Measurements from ENCODE around the gene TRIM14.
"Not testable (repeated sequence)": the region's sequence is repeated elsewhere in the genome, so short reads cannot be mapped to it uniquely, and the experiment has no call there.

Gene TRIM14

GRCh38 chr9:98104445-98104881, 14.6 kb downstream of the TRIM14 start:
- DNase-seq: peak; percentile 21

GRCh38 chr9:98101868-98102273, 17.2 kb downstream of the TRIM14 start:
- peak; percentile 50 for DNase-seq

GRCh38 chr9:98101416-98101815, 17.6 kb downstream of the TRIM14 start:
- no peak for DNase-seq

- DNase-seq: no peak
These were observed 18.6 kb downstream of the TRIM14 start for GRCh38 chr9:98100456-98100855.

GRCh38 chr9:98099898-98100297, 19.1 kb downstream of the TRIM14 start:
- DNase-seq: no peak

GRCh38 chr9:98099346-98099745, 19.7 kb downstream of the TRIM14 start:
- DNase-seq: no peak

GRCh38 chr9:98097836-98098235, 21.2 kb downstream of the TRIM14 start:
- no peak for DNase-seq

- no peak for DNase-seq
These were observed 22.9 kb downstream of the TRIM14 start for GRCh38 chr9:98096091-98096490.

GRCh38 chr9:98095401-98095800, 23.6 kb downstream of the TRIM14 start:
- no peak for DNase-seq

- DNase-seq: no peak
These were observed 24.2 kb downstream of the TRIM14 start for GRCh38 chr9:98094851-98095250.

GRCh38 chr9:98094316-98094715, 24.7 kb downstream of the TRIM14 start:
- DNase-seq: no peak

- no peak for DNase-seq
These were observed 26.4 kb downstream of the TRIM14 start for GRCh38 chr9:98092613-98092931.

GRCh38 chr9:98091735-98092612, 27.0 kb downstream of the TRIM14 start:
- no peak for DNase-seq

GRCh38 chr9:98090674-98091073, 28.3 kb downstream of the TRIM14 start:
- DNase-seq: not testable (repeated sequence)

GRCh38 chr9:98087420-98088354, 31.3 kb downstream of the TRIM14 start:
- DNase-seq: peak; percentile 51

GRCh38 chr9:98086461-98086860, 32.6 kb downstream of the TRIM14 start:
- no peak for DNase-seq

- peak; percentile 15 for DNase-seq
These were observed 33.1 kb downstream of the TRIM14 start for GRCh38 chr9:98085944-98086343.

- DNase-seq: no peak
These were observed 34.0 kb downstream of the TRIM14 start for GRCh38 chr9:98085058-98085457.

- DNase-seq: no peak
These were observed 34.6 kb downstream of the TRIM14 start for GRCh38 chr9:98084396-98084795.

- DNase-seq: peak; percentile 27
These were observed 35.3 kb downstream of the TRIM14 start for GRCh38 chr9:98083566-98084183.

GRCh38 chr9:98083061-98083501, 35.9 kb downstream of the TRIM14 start:
- DNase-seq: no peak

GRCh38 chr9:98081477-98082219, 37.4 kb downstream of the TRIM14 start:
- DNase-seq: no peak

Data from hematopoietic multipotent progenitor cell treated with erythropoietin and hydrocortisone succinate and interleukin-3 and kit ligand, for 8 days (in vitro differentiated cells).